ENCODE measurements around the gene RPTOR. TPM values are rescaled to one million over a fixed set of nuclear protein-coding genes. Genes with fewer than 3 reads are reported as not detected.

RPTOR gene
- polyA plus RNA-seq, 4 donors, result 3.2 to 16.5 (median 10.1) TPM

DNA sequence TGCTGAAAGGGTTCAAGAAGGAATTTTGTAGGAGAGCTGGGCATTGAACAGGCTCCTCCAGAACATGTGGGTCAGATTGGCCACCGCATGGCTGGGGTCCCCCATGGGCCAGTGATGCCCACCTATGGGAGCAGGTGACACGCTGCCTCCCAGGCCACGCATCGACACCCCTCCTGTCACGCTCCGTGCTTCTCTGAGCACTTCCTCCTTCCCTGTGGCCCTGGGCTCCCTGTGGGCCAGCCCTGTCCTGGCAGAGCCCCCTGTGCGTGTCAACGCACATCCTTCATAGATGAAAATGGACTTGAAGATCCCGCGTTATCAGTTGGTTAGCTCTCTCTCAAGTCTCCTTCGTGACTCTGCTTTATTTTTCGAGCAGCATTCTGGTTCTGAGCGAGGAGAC lies 160.3 kb downstream of the RPTOR start:
- H3K27me3 ChIP-seq (ENCODE audit: control insufficient read depth in 3 of 3, insufficient read depth in 3 of 3, low read length in 3 of 3), result no peaks in the 10 kb centered on the region
- WGBS, 3 donors, result 92 to 95% (median 93%) methylated on average over 13 of the region's 13 CpGs
- no peak overlapping the region for H3K4me3 ChIP-seq (ENCODE audit: low read depth in 1 of 3, low read length in 3 of 3)

DNA sequence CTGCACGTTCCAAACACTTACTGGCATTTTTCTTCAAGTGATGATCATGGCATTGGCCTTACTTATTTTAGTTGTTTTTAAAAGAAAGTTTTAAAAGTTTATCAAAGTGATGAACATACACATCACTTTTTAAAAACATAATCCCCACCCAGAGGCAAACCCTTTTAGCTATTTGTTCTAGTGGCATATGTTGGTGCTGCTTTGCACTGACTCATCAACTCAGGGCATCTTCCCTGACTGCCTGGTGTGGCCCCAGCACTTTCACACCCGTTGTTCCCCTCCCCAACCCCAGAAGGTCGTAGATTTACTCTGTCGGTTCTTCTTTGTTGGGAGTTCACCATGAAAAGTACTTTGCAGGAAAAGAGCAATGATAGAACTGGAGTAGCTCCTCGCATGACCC lies 161.3 kb downstream of the RPTOR start:
- 67 to 81% (median 77%) methylated on average over 5 of the region's 5 CpGs for WGBS, 3 donors
- Histone ChIP-seq H3K27ac (ENCODE audit: low read depth in 1 of 3, low read length in 2 of 3) (no peak overlapping the region), H3K27me3 (ENCODE audit: control insufficient read depth in 3 of 3, insufficient read depth in 3 of 3, low read length in 3 of 3) (no peaks in the 10 kb centered on the region), H3K9me3 (ENCODE audit: control insufficient read depth in 2 of 2, insufficient read depth in 1 of 2, low read depth in 1 of 2, low read length in 1 of 2) (no peaks in the 10 kb centered on the region), H3K4me3 (ENCODE audit: low read depth in 1 of 3, low read length in 3 of 3) (no peak overlapping the region), H3K4me1 (ENCODE audit: control insufficient read depth in 3 of 3, insufficient read depth in 2 of 3, low read depth in 1 of 3, low read length in 2 of 3) (no peaks in the 10 kb centered on the region), H3K36me3 (ENCODE audit: control insufficient read depth in 3 of 3, insufficient read depth in 2 of 3, low read depth in 1 of 3, low read length in 3 of 3) (peaks cover 0 to 28% (median 0%) of the 10 kb centered on the region in 3 donors)
- DNase-seq (no peak), FAIRE-seq (no peak)

More for the DNA sequence above, 160.3 kb downstream of the RPTOR start:
- no peak for FAIRE-seq
- Histone ChIP-seq H3K27ac (ENCODE audit: low read depth in 1 of 3, low read length in 2 of 3) (no peak overlapping the region), H3K36me3 (ENCODE audit: control insufficient read depth in 3 of 3, insufficient read depth in 2 of 3, low read depth in 1 of 3, low read length in 3 of 3) (peaks cover 0 to 25% (median 0%) of the 10 kb centered on the region in 3 donors), H3K4me1 (ENCODE audit: control insufficient read depth in 3 of 3, insufficient read depth in 2 of 3, low read depth in 1 of 3, low read length in 2 of 3) (no peaks in the 10 kb centered on the region), H3K9me3 (ENCODE audit: control insufficient read depth in 2 of 2, insufficient read depth in 1 of 2, low read depth in 1 of 2, low read length in 1 of 2) (no peaks in the 10 kb centered on the region)
- no peak for DNase-seq

DNA sequence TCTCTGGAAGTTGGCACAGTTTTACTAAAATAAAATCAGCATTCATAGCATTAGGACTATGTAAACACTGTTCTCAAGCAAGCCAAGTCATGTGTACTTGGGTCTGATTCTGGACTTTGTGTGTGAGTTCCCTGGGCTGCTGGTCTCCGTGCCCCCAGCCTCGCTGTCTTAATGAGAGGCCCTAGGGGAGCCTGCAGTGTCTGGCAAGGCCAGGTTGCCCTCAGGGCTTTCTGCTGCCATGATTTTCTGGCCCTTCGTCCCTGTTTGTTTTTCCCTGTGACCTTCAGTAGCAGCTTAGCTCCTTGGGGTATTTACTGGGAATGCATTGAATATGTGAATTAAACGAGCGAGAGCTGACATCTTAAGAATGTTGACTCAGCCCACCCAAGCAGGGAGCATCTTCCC lies 161.8 kb downstream of the RPTOR start:
- Histone ChIP-seq H3K27ac (ENCODE audit: low read depth in 1 of 3, low read length in 2 of 3) (no peak overlapping the region), H3K9me3 (ENCODE audit: control insufficient read depth in 2 of 2, insufficient read depth in 1 of 2, low read depth in 1 of 2, low read length in 1 of 2) (no peaks in the 10 kb centered on the region), H3K27me3 (ENCODE audit: control insufficient read depth in 3 of 3, insufficient read depth in 3 of 3, low read length in 3 of 3) (no peaks in the 10 kb centered on the region), H3K36me3 (ENCODE audit: control insufficient read depth in 3 of 3, insufficient read depth in 2 of 3, low read depth in 1 of 3, low read length in 3 of 3) (peaks cover 0 to 28% (median 0%) of the 10 kb centered on the region in 3 donors), H3K4me1 (ENCODE audit: control insufficient read depth in 3 of 3, insufficient read depth in 2 of 3, low read depth in 1 of 3, low read length in 2 of 3) (no peaks in the 10 kb centered on the region), H3K4me3 (ENCODE audit: low read depth in 1 of 3, low read length in 3 of 3) (no peak overlapping the region)
- DNase-seq (no peak), FAIRE-seq (no peak)
- 78 to 92% (median 87%) methylated on average over 5 of the region's 5 CpGs for WGBS, 3 donors

DNA sequence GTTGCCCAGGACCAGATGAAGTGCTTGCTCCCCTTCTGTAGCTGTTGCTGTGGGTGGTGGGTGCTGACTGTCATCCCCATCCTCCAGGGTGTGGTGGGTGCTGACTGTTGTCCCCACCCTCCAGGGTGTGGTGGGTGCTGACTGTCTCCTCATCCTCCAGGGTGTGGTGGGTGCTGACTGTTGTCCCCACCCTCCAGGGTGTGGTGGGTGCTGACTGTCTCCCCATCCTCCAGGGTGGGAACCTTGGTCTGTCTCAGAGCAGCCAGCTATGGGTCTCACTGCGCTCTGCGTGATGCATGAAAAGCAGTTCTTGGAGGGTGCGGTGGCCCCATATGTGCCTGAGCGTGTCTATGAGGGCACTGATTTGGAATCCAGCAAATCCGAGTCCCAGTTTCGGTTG lies 163.8 kb downstream of the RPTOR start:
- Histone ChIP-seq H3K27ac (ENCODE audit: low read depth in 1 of 3, low read length in 2 of 3) (no peak overlapping the region), H3K9me3 (ENCODE audit: control insufficient read depth in 2 of 2, insufficient read depth in 1 of 2, low read depth in 1 of 2, low read length in 1 of 2) (no peaks in the 10 kb centered on the region), H3K36me3 (ENCODE audit: control insufficient read depth in 3 of 3, insufficient read depth in 2 of 3, low read depth in 1 of 3, low read length in 3 of 3) (peaks cover 0 to 28% (median 0%) of the 10 kb centered on the region in 3 donors), H3K27me3 (ENCODE audit: control insufficient read depth in 3 of 3, insufficient read depth in 3 of 3, low read length in 3 of 3) (no peaks in the 10 kb centered on the region), H3K4me1 (ENCODE audit: control insufficient read depth in 3 of 3, insufficient read depth in 2 of 3, low read depth in 1 of 3, low read length in 2 of 3) (no peaks in the 10 kb centered on the region), H3K4me3 (ENCODE audit: low read depth in 1 of 3, low read length in 3 of 3) (no peak overlapping the region)
- FAIRE-seq (no peak), DNase-seq (no peak)
- WGBS, 3 donors, result 82 to 86% (median 84%) methylated on average over 6 of the region's 6 CpGs

DNA sequence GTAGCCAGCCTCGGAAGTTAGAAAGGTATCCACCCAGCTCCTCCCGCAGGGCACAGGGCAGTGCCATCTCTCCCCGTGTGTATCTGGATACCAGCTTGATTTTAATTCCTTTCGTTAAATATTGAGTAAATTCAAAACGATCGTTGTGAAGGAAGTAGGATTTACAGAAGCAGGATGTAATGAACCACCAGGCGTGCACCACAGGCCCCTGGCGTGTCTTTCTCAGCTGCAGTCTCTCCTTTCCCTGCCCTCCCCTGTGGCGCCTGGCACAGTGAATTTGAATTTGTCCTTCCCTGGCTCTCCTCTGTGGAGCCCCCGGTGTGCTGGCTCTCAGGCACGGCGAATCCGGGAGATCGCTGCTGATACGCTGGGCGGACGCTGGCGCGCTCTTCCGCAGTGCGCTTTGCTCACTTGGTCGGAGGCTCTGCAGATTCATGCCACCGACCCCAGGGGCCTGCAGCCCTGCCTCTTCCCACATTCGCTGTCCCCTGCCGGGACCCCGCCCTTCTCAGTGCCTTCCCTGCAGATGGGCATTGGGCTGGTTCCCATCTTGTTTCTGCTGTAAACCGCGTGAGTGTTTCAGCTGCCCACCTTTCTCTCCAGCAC lies 164.6 kb downstream of the RPTOR start:
- H3K4me1 ChIP-seq (ENCODE audit: control insufficient read depth in 3 of 3, insufficient read depth in 2 of 3, low read depth in 1 of 3, low read length in 2 of 3), result no peaks in the 10 kb centered on the region
- H3K9me3 ChIP-seq (ENCODE audit: control insufficient read depth in 2 of 2, insufficient read depth in 1 of 2, low read depth in 1 of 2, low read length in 1 of 2), result no peaks in the 10 kb centered on the region
- peaks cover 0 to 28% (median 0%) of the 10 kb centered on the region in 3 donors for H3K36me3 ChIP-seq (ENCODE audit: control insufficient read depth in 3 of 3, insufficient read depth in 2 of 3, low read depth in 1 of 3, low read length in 3 of 3)
- no peak overlapping the region for H3K4me3 ChIP-seq (ENCODE audit: low read depth in 1 of 3, low read length in 3 of 3)
- no peaks in the 10 kb centered on the region for H3K27me3 ChIP-seq (ENCODE audit: control insufficient read depth in 3 of 3, insufficient read depth in 3 of 3, low read length in 3 of 3)
- DNase-seq (no peak), FAIRE-seq (no peak)
- WGBS, 3 donors, result 89 to 92% (median 91%) methylated on average over 28 of the region's 28 CpGs
- H3K27ac ChIP-seq (ENCODE audit: low read depth in 1 of 3, low read length in 2 of 3), result no peak overlapping the region

DNA sequence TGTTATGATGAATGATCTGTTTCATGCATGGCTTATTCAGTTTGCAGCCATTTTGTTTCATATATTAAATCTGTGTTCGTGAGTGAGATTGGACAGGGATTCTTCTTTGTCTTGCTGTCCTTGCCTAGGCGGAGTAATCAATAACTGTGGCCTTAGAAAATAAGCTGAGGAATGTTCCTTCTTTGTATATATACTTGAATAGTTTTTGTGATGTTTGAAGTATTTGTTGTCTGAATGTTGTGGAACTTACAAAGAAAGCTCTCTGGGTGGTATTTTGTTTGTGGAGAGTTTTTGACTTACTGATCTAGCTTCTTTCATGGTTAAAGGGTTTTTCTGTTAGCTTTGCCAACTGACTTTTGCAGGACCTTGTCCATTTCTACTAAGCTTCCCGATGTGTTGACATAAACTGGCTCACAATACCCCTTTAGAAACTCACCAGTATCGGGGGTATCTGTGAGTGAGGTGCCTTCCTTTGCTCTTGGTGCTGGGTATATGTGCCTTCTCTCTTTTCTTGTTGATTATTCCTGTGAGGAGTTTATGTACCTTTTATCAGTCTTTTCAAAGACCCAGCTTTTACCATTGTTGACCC lies 166.2 kb downstream of the RPTOR start:
- H3K4me3 ChIP-seq (ENCODE audit: low read depth in 1 of 3, low read length in 3 of 3), result no peak overlapping the region
- no peak for FAIRE-seq
- peaks cover 0 to 26% (median 0%) of the 10 kb centered on the region in 3 donors for H3K36me3 ChIP-seq (ENCODE audit: control insufficient read depth in 3 of 3, insufficient read depth in 2 of 3, low read depth in 1 of 3, low read length in 3 of 3)
- no peak for DNase-seq
- no peaks in the 10 kb centered on the region for H3K4me1 ChIP-seq (ENCODE audit: control insufficient read depth in 3 of 3, insufficient read depth in 2 of 3, low read depth in 1 of 3, low read length in 2 of 3)
- no peaks in the 10 kb centered on the region for H3K27me3 ChIP-seq (ENCODE audit: control insufficient read depth in 3 of 3, insufficient read depth in 3 of 3, low read length in 3 of 3)
- peaks cover 0 to 2% of the 10 kb centered on the region in 2 donors for H3K9me3 ChIP-seq (ENCODE audit: control insufficient read depth in 2 of 2, insufficient read depth in 1 of 2, low read depth in 1 of 2, low read length in 1 of 2)
- H3K27ac ChIP-seq (ENCODE audit: low read depth in 1 of 3, low read length in 2 of 3), result no peak overlapping the region
- WGBS, 3 donors, result 84 to 89% (median 87%) methylated on average over 4 of the region's 4 CpGs

DNA sequence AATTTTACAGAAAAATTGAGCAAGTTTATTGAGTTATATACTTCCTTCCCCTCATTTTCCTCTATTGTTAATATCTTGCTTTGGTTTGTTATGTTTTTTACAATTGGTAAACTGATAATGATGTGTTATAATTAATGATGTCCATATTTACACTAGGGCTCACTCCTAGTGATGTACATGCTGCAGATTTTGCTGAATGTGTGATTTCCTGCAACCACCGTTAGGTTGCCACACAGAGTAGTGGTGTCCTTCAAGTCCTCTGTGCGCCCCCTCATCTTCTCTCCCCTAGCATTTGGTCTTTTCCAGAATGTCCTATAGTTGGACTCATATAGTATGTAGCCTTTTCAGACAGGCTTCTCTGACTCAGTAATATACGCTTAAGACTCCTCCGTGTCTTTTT lies 167.5 kb downstream of the RPTOR start:
- Histone ChIP-seq H3K36me3 (ENCODE audit: control insufficient read depth in 3 of 3, insufficient read depth in 2 of 3, low read depth in 1 of 3, low read length in 3 of 3) (peaks cover 0 to 25% (median 0%) of the 10 kb centered on the region in 3 donors), H3K27me3 (ENCODE audit: control insufficient read depth in 3 of 3, insufficient read depth in 3 of 3, low read length in 3 of 3) (no peaks in the 10 kb centered on the region), H3K9me3 (ENCODE audit: control insufficient read depth in 2 of 2, insufficient read depth in 1 of 2, low read depth in 1 of 2, low read length in 1 of 2) (peaks cover 0 to 2% of the 10 kb centered on the region in 2 donors), H3K4me1 (ENCODE audit: control insufficient read depth in 3 of 3, insufficient read depth in 2 of 3, low read depth in 1 of 3, low read length in 2 of 3) (no peaks in the 10 kb centered on the region), H3K4me3 (ENCODE audit: low read depth in 1 of 3, low read length in 3 of 3) (no peak overlapping the region), H3K27ac (ENCODE audit: low read depth in 1 of 3, low read length in 2 of 3) (no peak overlapping the region)
- no peak for FAIRE-seq
- no peak for DNase-seq
- 88 to 95% (median 92%) methylated on average over 4 of the region's 4 CpGs for WGBS, 3 donors

DNA sequence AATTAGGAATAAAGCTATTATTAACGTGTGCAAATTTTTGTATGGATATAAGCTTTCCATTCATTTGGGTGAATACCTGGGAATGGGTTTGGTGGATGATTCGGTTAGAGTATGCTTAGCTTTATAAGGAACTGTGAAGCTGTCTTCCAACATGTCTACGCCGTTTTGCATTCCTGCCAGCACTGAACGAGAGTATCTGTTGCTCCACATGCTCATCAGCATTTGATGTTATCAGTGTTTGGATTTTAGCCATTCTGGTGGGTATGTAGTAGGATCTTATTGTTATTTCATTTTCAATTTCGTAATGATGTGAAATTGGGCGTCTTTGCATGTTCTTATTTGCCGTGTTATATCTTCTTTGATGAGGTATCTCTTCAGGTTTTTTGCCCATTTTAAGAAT lies 168.0 kb downstream of the RPTOR start:
- no peaks in the 10 kb centered on the region for H3K27me3 ChIP-seq (ENCODE audit: control insufficient read depth in 3 of 3, insufficient read depth in 3 of 3, low read length in 3 of 3)
- H3K36me3 ChIP-seq (ENCODE audit: control insufficient read depth in 3 of 3, insufficient read depth in 2 of 3, low read depth in 1 of 3, low read length in 3 of 3), result peaks cover 0 to 24% (median 0%) of the 10 kb centered on the region in 3 donors
- FAIRE-seq, result no peak
- no peak for DNase-seq
- no peaks in the 10 kb centered on the region for H3K4me1 ChIP-seq (ENCODE audit: control insufficient read depth in 3 of 3, insufficient read depth in 2 of 3, low read depth in 1 of 3, low read length in 2 of 3)
- WGBS, 3 donors, result 88 to 90% (median 90%) methylated on average over 8 of the region's 8 CpGs
- H3K4me3 ChIP-seq (ENCODE audit: low read depth in 1 of 3, low read length in 3 of 3), result no peak overlapping the region
- peaks cover 0 to 2% of the 10 kb centered on the region in 2 donors for H3K9me3 ChIP-seq (ENCODE audit: control insufficient read depth in 2 of 2, insufficient read depth in 1 of 2, low read depth in 1 of 2, low read length in 1 of 2)
- H3K27ac ChIP-seq (ENCODE audit: low read depth in 1 of 3, low read length in 2 of 3), result no peak overlapping the region

Measured in small intestine (tissue), 7 donors.